Activated CD4-positive, alpha-beta T cell treated with anti-CD3 and anti-CD28 coated beads for 48 hours (primary cell): Measurements from ENCODE around the gene SSBP3.
"Not testable (repeated sequence)": the region's sequence is repeated elsewhere in the genome, so short reads cannot be mapped to it uniquely, and the experiment has no call there.

ENCODE experiments used
- DNase-seq: peaks from one replicate; pipeline ENCODE4 v3.0.0-alpha.2; 2020

SSBP3 gene

GRCh38 chr1:54406339-54407153, at the start of gene SSBP3:
Gene SSBP3 (minus strand): TSS chr1:54406394.
- DNase-seq, result peak; percentile 93

- no peak for DNase-seq
These were observed 47.3 kb upstream of the SSBP3 start for GRCh38 chr1:54453509-54453908.

GRCh38 chr1:54453022-54453421, 46.8 kb upstream of the SSBP3 start:
- no peak for DNase-seq

DNA sequence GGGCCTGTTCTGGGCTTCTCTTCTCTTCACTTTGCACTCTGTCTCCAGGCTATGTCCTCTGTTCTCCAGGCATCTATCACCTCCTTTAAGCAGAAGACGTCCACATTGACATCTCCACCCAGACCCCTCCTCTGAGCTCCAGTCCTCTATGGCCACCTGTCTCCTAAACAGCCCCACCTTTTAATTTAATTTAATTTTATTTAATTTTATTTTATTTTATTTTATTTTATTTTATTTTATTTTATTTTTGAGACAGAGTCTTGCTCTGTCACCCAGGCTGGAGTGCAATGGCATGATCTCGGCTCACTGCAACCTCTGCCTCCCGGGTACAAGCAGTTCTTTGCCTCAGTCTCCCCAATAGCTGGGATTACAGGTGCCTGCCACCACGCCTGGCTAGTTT, 43.2 kb upstream of the SSBP3 start:
- not testable (repeated sequence) for DNase-seq

GRCh38 chr1:54448801-54449200, 42.6 kb upstream of the SSBP3 start:
- DNase-seq, result not testable (repeated sequence)

DNA sequence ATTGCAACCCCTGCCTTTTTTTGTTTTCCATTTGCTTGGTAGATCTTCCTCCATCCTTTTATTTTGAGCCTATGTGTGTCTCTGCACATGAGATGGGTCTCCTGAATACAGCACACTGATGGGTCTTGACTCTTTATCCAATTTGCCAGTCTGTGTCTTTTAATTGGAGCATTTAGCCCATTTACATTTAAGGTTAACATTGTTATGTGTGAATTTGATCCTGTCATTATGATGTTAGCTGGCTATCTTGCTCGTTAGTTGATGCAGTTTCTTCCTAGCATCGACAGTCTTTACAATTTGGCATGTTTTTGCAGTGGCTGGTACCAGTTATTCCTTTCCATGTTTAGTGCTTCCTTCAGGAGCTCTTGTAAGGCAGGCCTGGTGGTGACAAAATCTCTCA, 40.9 kb upstream of the SSBP3 start:
- DNase-seq, result not testable (repeated sequence)

DNA sequence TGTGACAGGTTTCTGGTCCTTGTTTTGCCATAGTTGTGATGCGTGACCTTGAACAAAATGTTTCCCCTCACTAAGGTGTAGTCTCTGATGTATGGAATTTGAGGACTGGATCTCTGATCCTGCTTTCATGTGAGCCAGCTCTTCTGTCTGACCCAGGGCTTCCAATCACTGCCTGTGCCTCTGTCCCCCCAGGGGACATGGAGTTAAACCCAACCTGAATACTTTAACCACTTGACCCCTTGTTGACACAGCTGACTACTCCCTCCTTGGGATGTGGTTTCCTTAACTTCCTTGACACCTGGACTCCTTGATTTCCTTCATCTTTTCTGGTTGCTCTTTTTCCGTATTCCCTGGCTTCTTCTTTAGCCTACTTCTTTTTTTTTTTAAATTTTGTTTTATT, 36.0 kb upstream of the SSBP3 start:
- no peak for DNase-seq

GRCh38 chr1:54439550-54440223, 33.5 kb upstream of the SSBP3 start:
- no peak for DNase-seq

DNA sequence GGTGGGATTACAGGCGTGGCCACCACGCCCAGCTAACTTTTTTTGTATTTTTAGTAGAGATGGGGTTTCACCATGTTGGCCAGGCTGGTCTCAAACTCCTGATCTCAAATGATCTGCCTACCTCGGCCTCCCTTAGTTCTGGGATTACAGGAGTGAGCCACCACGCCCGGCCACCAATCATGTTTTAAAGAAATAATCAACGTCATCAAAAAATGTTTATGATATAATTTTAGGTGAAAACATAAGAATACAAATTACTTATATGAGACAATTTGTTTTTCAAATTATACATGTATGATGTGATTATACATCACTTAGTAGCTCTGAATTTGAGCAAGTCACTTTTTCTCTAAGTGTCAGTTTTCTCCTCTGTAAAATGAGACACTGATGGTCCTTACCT, 31.6 kb upstream of the SSBP3 start:
- no peak for DNase-seq

DNA sequence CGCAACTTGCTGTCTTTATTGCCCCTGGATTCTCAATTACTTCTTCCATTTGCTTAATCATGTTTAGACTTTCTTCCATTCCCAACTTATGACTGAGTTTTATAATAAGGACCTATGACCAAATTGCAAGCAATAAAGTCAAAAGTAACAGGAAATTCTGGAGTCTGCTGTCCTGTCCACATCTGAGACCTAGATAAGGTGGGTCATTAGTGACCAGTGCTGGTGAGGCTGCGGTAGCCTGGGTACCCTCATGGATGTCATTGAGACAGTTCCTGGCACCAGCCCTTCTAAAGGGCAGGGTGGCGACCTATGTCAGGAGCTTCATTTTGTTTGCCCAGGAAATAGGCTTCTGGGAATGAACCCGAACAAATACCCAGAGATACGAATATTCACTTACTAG, 30.6 kb upstream of the SSBP3 start:
- DNase-seq, result no peak

DNA sequence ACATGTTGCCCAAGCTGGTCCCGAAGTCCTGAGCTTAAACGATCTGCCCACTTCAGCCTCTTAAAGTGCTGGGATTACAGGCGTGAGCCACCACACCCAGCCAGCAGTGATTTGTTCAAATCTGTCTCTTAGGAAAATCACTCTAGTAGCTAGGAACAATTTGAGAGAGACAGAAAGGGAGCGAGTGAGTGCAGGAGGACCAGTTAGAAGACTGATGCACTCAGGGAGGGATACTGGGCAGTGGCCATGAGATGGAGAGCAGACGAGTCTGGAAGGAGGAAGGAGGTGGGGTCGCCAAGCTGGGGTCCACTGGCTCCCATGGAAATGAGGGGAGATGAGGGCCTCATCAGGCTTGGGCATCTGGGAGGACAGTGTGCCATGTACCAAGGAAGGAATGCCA, 23.6 kb upstream of the SSBP3 start:
- no peak for DNase-seq

GRCh38 chr1:54428837-54429518, 22.8 kb upstream of the SSBP3 start:
- DNase-seq, result no peak

DNA sequence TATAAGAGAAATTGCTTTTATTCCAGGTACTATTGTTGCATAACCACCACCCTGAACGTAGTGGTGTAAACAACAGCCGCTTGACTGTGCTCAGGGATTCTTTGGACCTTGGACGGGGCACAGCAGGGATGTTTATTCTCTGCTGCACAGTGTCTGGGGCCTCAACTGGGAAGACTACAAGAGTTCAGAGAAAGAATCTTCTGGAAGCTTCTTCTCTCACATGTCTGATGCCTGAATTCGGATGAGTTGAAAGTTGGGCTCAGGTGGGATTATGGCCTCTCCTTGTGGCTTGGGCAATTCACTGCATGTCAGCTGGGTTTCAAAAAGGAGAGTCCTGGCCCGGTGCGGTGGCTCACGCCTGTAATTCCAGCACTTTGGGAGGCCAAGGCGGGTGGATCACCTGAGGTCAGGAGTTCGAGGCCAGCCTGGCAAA, 19.0 kb upstream of the SSBP3 start:
- DNase-seq, result no peak

DNA sequence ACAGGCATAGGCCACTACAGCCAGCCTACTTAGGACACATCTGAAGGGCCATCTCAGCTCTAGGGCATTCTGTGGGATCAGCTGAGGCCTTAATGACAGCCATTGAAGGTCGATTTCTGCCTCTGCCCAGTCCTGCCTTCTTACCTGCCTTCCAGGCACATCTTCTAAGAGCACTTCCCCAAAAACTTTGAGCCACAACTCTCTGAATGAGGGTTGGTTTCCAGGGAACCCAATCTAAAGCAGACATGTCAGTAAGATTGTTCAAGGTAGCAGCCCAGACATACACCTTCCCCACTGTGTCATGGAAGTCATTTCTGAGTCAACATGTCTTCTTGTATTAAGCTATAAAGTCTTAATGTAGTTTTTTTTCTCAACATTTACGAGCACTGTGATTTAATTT, 18.2 kb upstream of the SSBP3 start:
- DNase-seq, result no peak

- DNase-seq, result no peak
These were observed 14.9 kb upstream of the SSBP3 start for GRCh38 chr1:54421101-54421504.

DNA sequence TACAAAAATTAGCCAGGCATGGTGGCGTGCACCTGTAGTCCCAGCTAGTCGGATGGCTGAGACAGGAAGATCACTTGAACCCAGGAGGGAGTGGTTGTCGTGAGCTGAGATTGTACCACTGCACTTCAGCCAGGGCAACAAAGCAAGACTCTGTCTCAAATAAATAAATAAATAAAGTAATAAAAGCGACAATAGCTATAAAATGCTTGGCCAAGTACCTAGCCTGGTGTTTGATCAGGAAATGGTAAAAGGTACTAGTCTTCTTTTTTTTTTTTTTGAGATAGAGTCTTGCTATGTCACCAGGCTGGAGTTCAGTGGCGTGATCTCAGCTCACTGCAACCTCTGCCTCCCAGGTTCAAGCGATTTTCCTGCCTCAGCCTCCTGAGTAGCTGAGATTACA, 12.4 kb upstream of the SSBP3 start:
- not testable (repeated sequence) for DNase-seq

GRCh38 chr1:54417123-54417522, 10.9 kb upstream of the SSBP3 start:
- DNase-seq, result no peak

- no peak for DNase-seq
These were observed 10.2 kb upstream of the SSBP3 start for GRCh38 chr1:54416435-54416834.

GRCh38 chr1:54415991-54416390, 9.8 kb upstream of the SSBP3 start:
- DNase-seq, result no peak

DNA sequence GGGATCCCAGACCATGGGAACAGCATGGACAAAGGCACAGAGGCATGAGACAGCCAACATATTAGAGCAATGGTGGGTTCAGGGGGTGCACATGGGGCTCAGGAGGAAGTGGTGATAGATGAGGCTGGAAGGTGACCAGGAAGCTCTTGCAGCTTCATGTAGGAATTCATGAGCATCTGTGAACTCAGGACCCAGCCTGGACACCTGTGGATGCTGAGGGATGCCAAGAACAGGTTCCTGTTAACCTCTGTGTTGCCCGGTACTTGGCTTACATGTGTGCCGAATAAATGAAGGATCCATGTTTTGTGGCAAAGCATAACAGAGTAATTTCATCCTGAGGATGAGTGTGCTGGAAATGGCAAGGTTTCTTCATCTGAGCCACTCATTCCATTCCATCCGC, 9.3 kb upstream of the SSBP3 start:
- DNase-seq, result no peak

DNA sequence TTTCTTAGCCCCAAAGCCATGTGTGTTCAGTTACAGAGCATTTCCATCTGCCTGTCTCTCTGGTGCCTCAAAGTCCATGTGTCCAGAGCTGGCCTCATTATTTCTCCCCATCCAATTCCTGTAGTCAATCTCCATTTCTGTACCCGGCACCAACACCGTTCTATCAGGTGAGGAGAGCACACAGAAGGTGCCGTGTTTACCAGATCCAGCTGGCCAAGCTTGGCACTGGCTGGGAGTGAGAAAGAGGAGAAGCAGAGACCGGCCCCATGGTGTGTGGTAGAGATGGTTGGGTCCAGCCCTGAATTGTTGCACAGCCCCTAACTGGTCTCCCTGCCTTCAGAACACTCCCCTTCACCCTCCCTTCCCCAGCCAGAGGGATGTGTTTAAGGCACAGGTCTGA, 7.5 kb upstream of the SSBP3 start:
- DNase-seq, result no peak

DNA sequence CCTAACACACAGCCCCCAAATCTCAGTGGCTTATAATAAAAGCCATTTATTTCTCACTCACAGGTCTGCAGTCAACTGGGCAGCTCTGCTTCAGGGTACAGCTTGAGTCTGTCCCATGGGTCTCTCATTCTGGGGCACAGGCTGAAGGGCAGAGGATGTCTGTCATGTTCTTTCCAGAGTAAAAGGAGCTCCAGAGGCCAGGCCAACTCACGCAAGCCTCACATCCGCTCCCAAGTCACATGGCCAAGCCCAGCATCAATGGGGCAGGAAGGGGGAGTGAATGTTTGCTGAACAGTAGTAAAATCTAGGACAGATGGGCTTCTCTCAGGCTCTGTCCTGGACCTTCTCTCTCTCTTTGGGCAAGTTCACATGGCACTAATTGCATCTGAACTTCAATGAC, 7.1 kb upstream of the SSBP3 start:
- DNase-seq, result peak; percentile 50

DNA sequence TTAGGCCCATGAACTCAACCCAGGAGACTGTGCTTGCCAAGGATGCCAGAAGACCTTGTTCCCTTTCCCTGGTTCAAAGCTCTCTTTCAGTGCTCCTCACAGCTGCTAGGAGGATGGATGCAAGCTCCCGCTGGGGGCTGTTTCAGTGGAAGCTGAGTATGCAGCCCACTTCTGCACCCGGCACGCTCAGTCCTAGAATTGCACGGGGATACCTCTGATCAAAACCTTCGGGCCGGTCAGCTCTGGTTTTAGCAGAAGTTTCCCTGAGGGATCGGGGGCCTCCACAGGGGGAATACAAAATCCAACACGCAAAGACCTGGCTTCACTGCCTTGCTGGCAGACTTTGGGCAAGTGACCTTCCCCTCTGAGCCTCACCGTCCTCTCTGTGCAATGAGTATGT, 4.2 kb upstream of the SSBP3 start:
- DNase-seq, result no peak
